Fibroblast of lung (primary cell): ENCODE data around the gene DSTYK.

Experiments
- CTCF ChIP-seq, 2 donors: IDR thresholded peaks in 1 of 2; conservative IDR thresholded peaks in 1 of 2; 1 replicate in 1 of 2; 2 replicates in 1 of 2; pipeline ENCODE4 v1.5.1; 2011 to 2012; ENCODE audit warnings: low read length in 2 of 2, control low read depth in 1 of 2, inconsistent platforms in 1 of 2, low read depth in 1 of 2, mild to moderate bottlenecking in 1 of 2
- EZH2 ChIP-seq: IDR thresholded peaks from 2 replicates; pipeline ENCODE4 v1.5.1; 2012; ENCODE audit warnings: low read length, control low read depth, mild to moderate bottlenecking; ENCODE audit errors: missing control alignments

DNA sequence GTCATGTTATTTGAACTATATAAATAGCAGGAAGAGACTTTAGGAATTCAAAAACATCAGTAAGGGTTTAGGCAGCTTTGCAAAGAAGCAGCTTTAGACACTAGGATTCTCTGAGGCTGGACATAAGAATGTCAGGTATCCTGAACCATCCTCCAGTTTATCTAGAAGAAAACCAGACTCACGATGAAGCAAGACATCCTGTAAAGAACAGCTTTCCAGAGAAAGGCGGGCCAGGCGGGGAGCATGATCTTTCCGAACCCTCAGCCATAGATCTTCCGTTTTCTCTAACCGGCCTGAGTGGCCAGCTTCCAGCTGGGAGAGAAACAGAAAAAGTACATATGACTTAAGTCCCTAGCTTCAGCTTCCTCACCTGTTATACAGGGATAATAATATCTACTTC lies 50.4 kb downstream of the DSTYK start:
- TF ChIP-seq CTCF (conservative IDR thresholded peaks at IDR 0.05 in 1 of 2, IDR thresholded peaks at IDR 0.05 in 1 of 2; ENCODE audit: low read depth in 1 of 2, low read length in 2 of 2) (no peak), EZH2 (no peak)
